ENCODE data around the gene KDM3A. TPM values are rescaled to one million over a fixed set of nuclear protein-coding genes. Genes with fewer than 3 reads are reported as not detected.

KDM3A gene
- total RNA-seq = 27.1 and 31.0 TPM in 2 replicates

GRCh38 chr2:86440631-86441391 lies at the start of gene KDM3A:
TSS of gene KDM3A (plus strand) at chr2:86441371. CDS start at chr2:86442048, 677 bp downstream.

Small RNA genes lying within 50 kb of the gene (small RNA-seq; reads per million reads assigned to genes)
- not detected for gene RNU6-640P

Other genes starting within 250 kb of the KDM3A start
- 83.9 and 89.7 TPM in 2 replicates for gene IMMT, start 245.9 kb upstream of the KDM3A start, total RNA-seq
- gene MRPL35, start 241.9 kb upstream of the KDM3A start, total RNA-seq = 49.3 and 50.7 TPM in 2 replicates
- 0.98 and 1.6 TPM in 2 replicates for gene REEP1, start 103.7 kb upstream of the KDM3A start, total RNA-seq
- 57.8 and 70.0 TPM in 2 replicates for gene CHMP3, start 122.1 kb downstream of the KDM3A start, total RNA-seq
- gene RNF103, start 182.5 kb downstream of the KDM3A start, total RNA-seq = 25.5 and 28.6 TPM in 2 replicates